Natural killer cell (primary cell): ENCODE data around the gene ZNHIT2. TPM values are rescaled to one million over a fixed set of nuclear protein-coding genes. Genes with fewer than 3 reads are reported as not detected.

Experiments
- ATAC-seq, 3 donors: fragments of 150-1000 bp in 2 of 3; fragments of 200-7000 bp in 1 of 3; cut with Tn5 transposase; 1 replicate in 1 of 3; 2 replicates in 2 of 3; pipeline ENCODE4 v1.10.0; 2021; ENCODE audit warnings: mild to moderate bottlenecking in 2 of 3, moderate library complexity in 2 of 3
- DNase-seq, 2 donors: peaks; one replicate each; pipeline versions ENCODE4 v3.0.0 to v3.0.0-alpha.2; 2013 to 2021; ENCODE audit warnings: mixed read lengths in 1 of 2
- H3K27ac ChIP-seq: one replicate; pipeline ENCODE4 v1.5.1; 2013; ENCODE audit warnings: mild to moderate bottlenecking, low read length
- H3K27me3 ChIP-seq: one replicate; pipeline ENCODE4 v1.6.1; 2013; ENCODE audit warnings: low read length; ENCODE audit not compliant: control insufficient read depth, insufficient read depth
- H3K36me3 ChIP-seq: one replicate; pipeline ENCODE4 v1.6.1; 2013; ENCODE audit warnings: low read length; ENCODE audit not compliant: control insufficient read depth, insufficient read depth
- H3K4me1 ChIP-seq: one replicate; pipeline ENCODE4 v1.6.1; 2013; ENCODE audit warnings: low read length; ENCODE audit not compliant: control insufficient read depth, insufficient read depth
- H3K4me3 ChIP-seq: one replicate; pipeline ENCODE4 v1.5.1; 2013; ENCODE audit warnings: low read length
- H3K9me3 ChIP-seq: one replicate; pipeline ENCODE4 v1.6.1; 2013; ENCODE audit warnings: low read length; ENCODE audit not compliant: control insufficient read depth, insufficient read depth
- H3K27ac Mint-ChIP-seq, 2 donors: one replicate each; pipeline ENCODE4 v1.8.0; 2022; ENCODE audit warnings: mild to moderate bottlenecking in 2 of 2, mixed read lengths in 2 of 2, moderate library complexity in 1 of 2
- H3K27me3 Mint-ChIP-seq, 2 donors: one replicate each; pipeline ENCODE4 v1.8.0; 2022; ENCODE audit warnings: low read depth in 2 of 2, mixed read lengths in 2 of 2
- H3K36me3 Mint-ChIP-seq: one replicate; pipeline ENCODE4 v1.8.0; 2022; ENCODE audit warnings: mixed read lengths
- H3K4me1 Mint-ChIP-seq, 2 donors: one replicate each; pipeline ENCODE4 v1.8.0; 2022; ENCODE audit warnings: mixed read lengths in 2 of 2
- H3K4me3 Mint-ChIP-seq: one replicate; pipeline ENCODE4 v1.8.0; 2022; ENCODE audit warnings: mild to moderate bottlenecking, moderate library complexity, mixed read lengths
- H3K9me3 Mint-ChIP-seq, 2 donors: one replicate each; pipeline ENCODE4 v1.8.0; 2022; ENCODE audit warnings: mixed read lengths in 2 of 2
- WGBS: methylation state at CpG from one replicate; pipeline ENCODE4 v1.1.7; 2013; ENCODE audit warnings: missing lambda C conversion rate; ENCODE audit not compliant: insufficient coverage; 5-methylcytosine and 5-hydroxymethylcytosine counted together
- intact Hi-C: fragments of 100-400 bp; cut with micrococcal nuclease; formaldehyde crosslinking; loops from one replicate; pipeline ENCODE4 v1.14.2; 2022
- total RNA-seq, 4 donors: library from RNA; stranded (reverse); fragments of 120-200 nt in 1 of 4; gene quantifications; one replicate each; pipeline versions ENCODE4 v1.2.3 to v1.2.4, GENCODE V29; 2013 to 2022
- TF ChIP-seq, protein P1 (sequence below): fragments of 200-600 bp; IDR thresholded peaks from one replicate; pipeline ENCODE4 v1.8.0; 2022; ENCODE audit warnings: antibody characterized with exemption

The ZNHIT2 gene
- total RNA-seq, 3 donors from 2014 or later (not counting 1 experiment from before 2014, with no cell fraction given), result 5.6 to 6.8 (median 6.1) TPM

GRCh38 chr11:65077451-65077850 lies 40.0 kb downstream of the ZNHIT2 start:
- H3K4me1 ChIP-seq, result no peaks in the 10 kb centered on the region
- ATAC-seq (no peak), DNase-seq (no peak)
- H3K27ac Mint-ChIP-seq, result peak overlapping the region in 1 of 2 donors; percentile 22
- H3K4me3 ChIP-seq, result no peak overlapping the region
- no peaks in the 10 kb centered on the region for H3K9me3 ChIP-seq
- TF ChIP-seq, protein P1, sequence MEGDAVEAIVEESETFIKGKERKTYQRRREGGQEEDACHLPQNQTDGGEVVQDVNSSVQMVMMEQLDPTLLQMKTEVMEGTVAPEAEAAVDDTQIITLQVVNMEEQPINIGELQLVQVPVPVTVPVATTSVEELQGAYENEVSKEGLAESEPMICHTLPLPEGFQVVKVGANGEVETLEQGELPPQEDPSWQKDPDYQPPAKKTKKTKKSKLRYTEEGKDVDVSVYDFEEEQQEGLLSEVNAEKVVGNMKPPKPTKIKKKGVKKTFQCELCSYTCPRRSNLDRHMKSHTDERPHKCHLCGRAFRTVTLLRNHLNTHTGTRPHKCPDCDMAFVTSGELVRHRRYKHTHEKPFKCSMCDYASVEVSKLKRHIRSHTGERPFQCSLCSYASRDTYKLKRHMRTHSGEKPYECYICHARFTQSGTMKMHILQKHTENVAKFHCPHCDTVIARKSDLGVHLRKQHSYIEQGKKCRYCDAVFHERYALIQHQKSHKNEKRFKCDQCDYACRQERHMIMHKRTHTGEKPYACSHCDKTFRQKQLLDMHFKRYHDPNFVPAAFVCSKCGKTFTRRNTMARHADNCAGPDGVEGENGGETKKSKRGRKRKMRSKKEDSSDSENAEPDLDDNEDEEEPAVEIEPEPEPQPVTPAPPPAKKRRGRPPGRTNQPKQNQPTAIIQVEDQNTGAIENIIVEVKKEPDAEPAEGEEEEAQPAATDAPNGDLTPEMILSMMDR, result no peak
- intact Hi-C loops, result loop anchor here (5.0 kb wide), 1 partner anchor 65 kb away; the partner anchor contains the start of gene ARL2
- H3K9me3 Mint-ChIP-seq, result no peaks in the 10 kb centered on the region
- H3K27me3 ChIP-seq, result no peaks in the 10 kb centered on the region
- no peaks in the 10 kb centered on the region for H3K36me3 ChIP-seq
- WGBS, result 87% methylated on average over 4 of the region's 4 CpGs
- no peaks in the 10 kb centered on the region for H3K4me1 Mint-ChIP-seq
- H3K27me3 Mint-ChIP-seq, result no peaks in the 10 kb centered on the region
- no peak overlapping the region for H3K4me3 Mint-ChIP-seq
- no peaks in the 10 kb centered on the region for H3K36me3 Mint-ChIP-seq
- no peak overlapping the region for H3K27ac ChIP-seq

GRCh38 chr11:65072631-65072966 lies 44.9 kb downstream of the ZNHIT2 start:
- Histone ChIP-seq H3K27me3 (no peaks in the 10 kb centered on the region), H3K27ac (no peak overlapping the region), H3K4me3 (no peak overlapping the region), H3K4me1 (no peaks in the 10 kb centered on the region), H3K36me3 (no peaks in the 10 kb centered on the region), H3K9me3 (no peaks in the 10 kb centered on the region)
- intact Hi-C loops, result no loop called here
- no peak overlapping the region for H3K27ac Mint-ChIP-seq
- TF ChIP-seq, protein P1, result no peak
- H3K9me3 Mint-ChIP-seq, result no peaks in the 10 kb centered on the region
- H3K4me3 Mint-ChIP-seq, result no peak overlapping the region
- no peak for DNase-seq
- H3K36me3 Mint-ChIP-seq, result no peaks in the 10 kb centered on the region
- 84% methylated on average over 1 of the region's 1 CpG for WGBS
- ATAC-seq, result no peak
- no peaks in the 10 kb centered on the region for H3K27me3 Mint-ChIP-seq
- H3K4me1 Mint-ChIP-seq, result no peaks in the 10 kb centered on the region

GRCh38 chr11:65071907-65072630 lies 45.4 kb downstream of the ZNHIT2 start:
- Mint-ChIP-seq H3K9me3 (no peaks in the 10 kb centered on the region), H3K4me3 (no peak overlapping the region), H3K27me3 (no peaks in the 10 kb centered on the region), H3K4me1 (no peaks in the 10 kb centered on the region), H3K27ac (no peak overlapping the region), H3K36me3 (no peaks in the 10 kb centered on the region)
- TF ChIP-seq, protein P1, result no peak
- no peak overlapping the region for H3K4me3 ChIP-seq
- no peak overlapping the region for H3K27ac ChIP-seq
- 71% methylated on average over 4 of the region's 4 CpGs for WGBS
- ATAC-seq (no peak), DNase-seq (no peak)
- H3K36me3 ChIP-seq, result no peaks in the 10 kb centered on the region
- no peaks in the 10 kb centered on the region for H3K9me3 ChIP-seq
- intact Hi-C loops, result no loop called here
- H3K4me1 ChIP-seq, result no peaks in the 10 kb centered on the region
- H3K27me3 ChIP-seq, result no peaks in the 10 kb centered on the region

DNA sequence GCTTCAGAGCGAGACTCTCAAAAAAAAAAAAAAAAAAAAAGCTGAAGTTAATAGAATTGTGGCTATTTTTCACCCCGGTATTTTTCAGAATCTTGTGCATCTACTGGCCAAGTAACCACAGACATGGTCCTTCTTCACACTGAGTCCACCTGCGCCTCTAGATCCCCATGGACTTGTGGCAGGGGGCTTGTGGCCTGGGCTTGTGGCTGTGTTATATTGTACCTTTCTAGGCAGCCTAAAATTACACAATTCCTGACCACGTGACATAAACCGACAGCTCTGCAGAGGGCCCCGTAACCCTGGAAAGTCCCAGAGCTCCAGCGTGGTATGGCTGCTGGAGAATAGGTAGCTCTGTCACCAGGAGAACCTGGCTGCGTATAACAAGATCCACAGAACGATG lies 48.3 kb downstream of the ZNHIT2 start:
- 37% methylated on average over 9 of the region's 9 CpGs for WGBS
- H3K4me3 Mint-ChIP-seq, result no peak overlapping the region
- Histone ChIP-seq H3K27me3 (no peaks in the 10 kb centered on the region), H3K27ac (no peak overlapping the region), H3K36me3 (no peaks in the 10 kb centered on the region), H3K4me1 (no peaks in the 10 kb centered on the region), H3K4me3 (no peak overlapping the region), H3K9me3 (no peaks in the 10 kb centered on the region)
- H3K9me3 Mint-ChIP-seq, result no peaks in the 10 kb centered on the region
- no peak overlapping the region for H3K27ac Mint-ChIP-seq
- intact Hi-C loops, result no loop called here
- ATAC-seq (no peak), DNase-seq (no peak)
- H3K36me3 Mint-ChIP-seq, result no peaks in the 10 kb centered on the region
- TF ChIP-seq, protein P1, result no peak
- no peaks in the 10 kb centered on the region for H3K27me3 Mint-ChIP-seq
- no peaks in the 10 kb centered on the region for H3K4me1 Mint-ChIP-seq
